CD4-positive, alpha-beta T cell treated with Interleukin-6 at 100 ng/mL for 8 hours (primary cell): ENCODE data around the gene PCED1B.
"Not testable (repeated sequence)": the region's sequence is repeated elsewhere in the genome, so short reads cannot be mapped to it uniquely, and the experiment has no call there.

Source experiments
- DNase-seq: peaks from one replicate; pipeline ENCODE4 v3.0.0-alpha.2; 2020; ENCODE audit warnings: mixed read lengths, low spot score

Gene PCED1B

GRCh38 chr12:47276621-47277309 lies 197.3 kb downstream of the PCED1B start:
- peak; percentile 86 for DNase-seq

GRCh38 chr12:47277972-47278448 lies 198.6 kb downstream of the PCED1B start:
- peak; percentile 19 for DNase-seq

GRCh38 chr12:47279758-47280157 lies 200.3 kb downstream of the PCED1B start:
- DNase-seq, result not testable (repeated sequence)

GRCh38 chr12:47280543-47281300 lies 201.3 kb downstream of the PCED1B start:
- DNase-seq, result no peak

GRCh38 chr12:47281667-47282171 lies 202.3 kb downstream of the PCED1B start:
- DNase-seq, result no peak

- DNase-seq, result no peak
These were observed 202.8 kb downstream of the PCED1B start for GRCh38 chr12:47282206-47282605.
